GM23338 (cell line): ENCODE data around the gene LRFN4. TPM values are rescaled to one million over a fixed set of nuclear protein-coding genes. Genes with fewer than 3 reads are reported as not detected.

Experiments
- ATAC-seq: fragments of 200-7000 bp; cut with Tn5 transposase; 3 replicates; pipeline ENCODE4 v1.9.1; 2020
- DNase-seq: peaks from one replicate; pipeline ENCODE4 v3.0.0-alpha.2; 2015; ENCODE audit warnings: low spot score
- H2AFZ ChIP-seq: fragments of 200-600 bp; sonication (generic); 2 replicates; pipeline ENCODE4 v1.8.0; 2016; ENCODE audit warnings: antibody characterized with exemption, mild to moderate bottlenecking, moderate library complexity
- H3F3A ChIP-seq: fragments of 200-600 bp; sonication (generic); replicated peaks from 2 replicates; pipeline ENCODE4 v1.8.0; 2017; ENCODE audit warnings: antibody characterized with exemption, mixed run types, low read depth
- H3K27ac ChIP-seq: fragments of 200-600 bp; sonication (generic); 2 replicates; pipeline ENCODE4 v1.6.1; 2016; ENCODE audit warnings: low read depth
- H3K27me3 ChIP-seq: fragments of 200-600 bp; sonication (generic); 2 replicates; pipeline ENCODE4 v1.8.0; 2016; ENCODE audit warnings: mild to moderate bottlenecking, mixed run types, moderate library complexity; ENCODE audit not compliant: insufficient read depth
- H3K36me3 ChIP-seq: fragments of 200-600 bp; sonication (generic); 2 replicates; pipeline ENCODE4 v1.8.0; 2016; ENCODE audit warnings: mild to moderate bottlenecking; ENCODE audit not compliant: insufficient read depth
- H3K4me1 ChIP-seq: fragments of 200-600 bp; sonication (generic); 2 replicates; pipeline ENCODE4 v1.8.0; 2016; ENCODE audit warnings: mild to moderate bottlenecking, moderate library complexity; ENCODE audit not compliant: insufficient read depth
- H3K4me2 ChIP-seq: fragments of 200-600 bp; sonication (generic); 2 replicates; pipeline ENCODE4 v1.7.1; 2017; ENCODE audit warnings: mixed run types
- H3K4me3 ChIP-seq: fragments of 200-600 bp; sonication (generic); 2 replicates; pipeline ENCODE4 v1.6.1; 2016; ENCODE audit warnings: mixed run types
- H3K79me2 ChIP-seq: fragments of 200-600 bp; sonication (generic); replicated peaks from 2 replicates; pipeline ENCODE4 v1.8.0; 2017; ENCODE audit warnings: mild to moderate bottlenecking; ENCODE audit not compliant: insufficient read depth
- H3K9me2 ChIP-seq: fragments of 200-600 bp; sonication (generic); 2 replicates; pipeline ENCODE4 v1.8.0; 2017; ENCODE audit not compliant: insufficient read depth
- H4K20me1 ChIP-seq: fragments of 200-600 bp; sonication (generic); replicated peaks from 2 replicates; pipeline ENCODE4 v1.8.0; 2017; ENCODE audit warnings: mild to moderate bottlenecking; ENCODE audit not compliant: insufficient read depth
- H3K27ac Mint-ChIP-seq: 2 replicates; pipeline ENCODE4 v1.8.0; 2020; ENCODE audit warnings: inconsistent platforms, mild to moderate bottlenecking, moderate library complexity, mixed read lengths
- H3K27me3 Mint-ChIP-seq: 3 replicates; pipeline ENCODE4 v1.8.0; 2022; ENCODE audit warnings: low read depth, mild to moderate bottlenecking, moderate library complexity, mixed read lengths, inconsistent platforms; ENCODE audit not compliant: insufficient read depth, poor library complexity
- H3K36me3 Mint-ChIP-seq: 3 replicates; pipeline ENCODE4 v1.8.0; 2021; ENCODE audit warnings: low read depth, mild to moderate bottlenecking, inconsistent platforms, moderate library complexity, mixed read lengths
- H3K4me1 Mint-ChIP-seq: 3 replicates; pipeline ENCODE4 v1.8.0; 2020; ENCODE audit warnings: mild to moderate bottlenecking, inconsistent platforms, mixed read lengths
- H3K4me3 Mint-ChIP-seq: 3 replicates; pipeline ENCODE4 v1.8.0; 2021; ENCODE audit warnings: moderate library complexity, mild to moderate bottlenecking, inconsistent platforms, mixed read lengths
- H3K9me3 Mint-ChIP-seq: 3 replicates; pipeline ENCODE4 v1.8.0; 2020; ENCODE audit warnings: moderate library complexity, mild to moderate bottlenecking, inconsistent platforms, mixed read lengths
- CREB1 ChIP-seq: fragments of 250-450 bp; sonication (Bioruptor Pico); IDR thresholded peaks from 2 replicates; pipeline ENCODE4 v1.5.0; 2020; ENCODE audit warnings: low read depth, mild to moderate bottlenecking, moderate library complexity
- ETS1 ChIP-seq: IDR thresholded peaks from 2 replicates; pipeline ENCODE4 v1.6.1; 2016; ENCODE audit warnings: antibody characterized with exemption
- EZH2 ChIP-seq: fragments of 200-600 bp; sonication (generic); IDR thresholded peaks from one replicate; pipeline ENCODE4 v1.8.0; 2017; ENCODE audit warnings: antibody characterized with exemption, mild to moderate bottlenecking, low read depth; ENCODE audit not compliant: unreplicated experiment
- EZH2phosphoT487 ChIP-seq: fragments of 200-600 bp; sonication (generic); IDR thresholded peaks from one replicate; pipeline ENCODE4 v1.8.1; 2018; ENCODE audit warnings: antibody characterized with exemption; ENCODE audit not compliant: unreplicated experiment
- JUNB ChIP-seq: IDR thresholded peaks from one replicate; pipeline ENCODE4 v1.6.1; 2016; ENCODE audit warnings: antibody characterized with exemption; ENCODE audit not compliant: unreplicated experiment
- NANOG ChIP-seq: IDR thresholded peaks from 2 replicates; pipeline ENCODE4 v1.6.1; 2016; ENCODE audit warnings: antibody characterized with exemption, borderline replicate concordance
- POLR2AphosphoS5 ChIP-seq: IDR thresholded peaks from 2 replicates; pipeline ENCODE4 v1.6.1; 2016; ENCODE audit warnings: antibody characterized with exemption, low read depth
- REST ChIP-seq: IDR thresholded peaks from one replicate; pipeline ENCODE4 v1.6.1; 2018; ENCODE audit warnings: antibody characterized with exemption; ENCODE audit not compliant: unreplicated experiment
- STAT1 ChIP-seq: IDR thresholded peaks from one replicate; pipeline ENCODE4 v1.6.1; 2016; ENCODE audit warnings: antibody characterized with exemption; ENCODE audit not compliant: unreplicated experiment
- ZNF331 ChIP-seq: fragments of 250-450 bp; sonication (Bioruptor Pico); IDR thresholded peaks from 2 replicates; pipeline ENCODE4 v1.5.0; 2020; ENCODE audit warnings: low read depth, mild to moderate bottlenecking, moderate library complexity
- ZNF462 ChIP-seq: fragments of 250-450 bp; sonication (Bioruptor Pico); IDR thresholded peaks from 2 replicates; pipeline ENCODE4 v1.5.0; 2020; ENCODE audit warnings: mild to moderate bottlenecking, moderate library complexity
- polyA plus RNA-seq: library from polyadenylated mRNA; unstranded; fragments of >200 nt; fragmentation: Nextera tagmentation; extraction: Ambion mirVana; gene quantifications from 2 replicates; pipeline ENCODE4 v1.2.1, GENCODE V29; 2016
- total RNA-seq: library from RNA; depleted of rRNA; stranded (reverse); fragments of >200 nt; shearing (Covaris generic); gene quantifications from 2 replicates; pipeline ENCODE4 v1.2.3, GENCODE V29; 2014
- TF ChIP-seq, protein P1 (sequence below), 2 experiments: fragments of 200-600 bp in 1 of 2; sonication (generic) in 1 of 2; conservative IDR thresholded peaks; 2 replicates each; pipeline versions ENCODE4 v1.5.1 to v1.6.1; 2016 to 2017; ENCODE audit warnings: antibody characterized with exemption in 2 of 2, low read depth in 2 of 2, mild to moderate bottlenecking in 2 of 2, moderate library complexity in 1 of 2

LRFN4 gene
- total and polyA plus RNA-seq, 2 experiments from 2014 or later: 9.8 to 63.5 TPM

DNA sequence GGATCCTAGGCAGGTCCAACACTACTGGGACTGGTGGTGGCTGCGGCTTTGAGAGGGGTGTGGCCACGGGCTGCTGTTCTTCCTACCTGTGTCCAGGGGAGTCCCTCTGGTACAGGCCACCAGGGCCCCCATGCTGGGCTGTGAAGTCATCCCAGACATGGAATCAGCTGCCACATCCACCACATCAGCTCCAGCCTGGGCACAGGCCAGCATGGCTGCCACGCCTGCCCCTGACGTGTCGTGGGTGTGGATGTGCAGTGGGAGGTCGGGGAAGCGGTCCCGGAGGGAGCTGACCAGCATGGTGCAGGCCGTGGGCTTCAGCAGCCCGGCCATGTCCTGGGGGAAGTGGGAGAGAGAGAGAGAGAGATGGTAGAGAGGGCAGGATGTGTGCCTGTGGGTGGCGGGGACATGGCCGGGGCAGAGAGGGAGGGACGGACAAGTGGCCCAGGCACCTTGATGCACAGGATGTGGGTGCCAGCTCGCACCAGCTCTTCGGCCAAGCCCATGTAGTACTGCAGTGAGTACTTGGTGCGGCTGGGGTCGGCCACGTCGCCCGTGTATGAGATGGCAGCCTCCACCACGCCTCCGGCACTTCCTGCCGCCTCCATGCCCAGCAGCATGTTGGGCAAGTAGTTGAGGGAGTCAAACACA, 6.2 kb upstream of the LRFN4 start:
- no peaks in the 10 kb centered on the region for H3K9me2 ChIP-seq
- no peak overlapping the region for H2AFZ ChIP-seq
- H4K20me1 ChIP-seq: no peaks in the 10 kb centered on the region
- no peak for ATAC-seq
- Mint-ChIP-seq H3K36me3 (peaks cover 6% of the 10 kb centered on the region), H3K27ac (no peak overlapping the region), H3K4me3 (no peak overlapping the region), H3K9me3 (no peaks in the 10 kb centered on the region), H3K27me3 (peaks cover 17% of the 10 kb centered on the region), H3K4me1 (peaks cover 18% of the 10 kb centered on the region)
- H3K4me2 ChIP-seq: no peak overlapping the region
- H3K4me3 ChIP-seq: no peak overlapping the region
- H3K4me1 ChIP-seq: peaks cover 10% of the 10 kb centered on the region
- H3K79me2 ChIP-seq: no peaks in the 10 kb centered on the region
- H3K36me3 ChIP-seq: no peaks in the 10 kb centered on the region
- DNase-seq: no peak
- no peak overlapping the region for H3K27ac ChIP-seq
- TF ChIP-seq JUNB (no peak), CREB1 (CRISPR knock-in tag) (no peak), EZH2 (no peak), ETS1 (no peak), NANOG (no peak), ZNF331 (CRISPR knock-in tag) (no peak), POLR2AphosphoS5 (no peak), EZH2phosphoT487 (no peak), STAT1 (no peak), REST (no peak), ZNF462 (CRISPR knock-in tag) (no peak)
- TF ChIP-seq, protein P1, sequence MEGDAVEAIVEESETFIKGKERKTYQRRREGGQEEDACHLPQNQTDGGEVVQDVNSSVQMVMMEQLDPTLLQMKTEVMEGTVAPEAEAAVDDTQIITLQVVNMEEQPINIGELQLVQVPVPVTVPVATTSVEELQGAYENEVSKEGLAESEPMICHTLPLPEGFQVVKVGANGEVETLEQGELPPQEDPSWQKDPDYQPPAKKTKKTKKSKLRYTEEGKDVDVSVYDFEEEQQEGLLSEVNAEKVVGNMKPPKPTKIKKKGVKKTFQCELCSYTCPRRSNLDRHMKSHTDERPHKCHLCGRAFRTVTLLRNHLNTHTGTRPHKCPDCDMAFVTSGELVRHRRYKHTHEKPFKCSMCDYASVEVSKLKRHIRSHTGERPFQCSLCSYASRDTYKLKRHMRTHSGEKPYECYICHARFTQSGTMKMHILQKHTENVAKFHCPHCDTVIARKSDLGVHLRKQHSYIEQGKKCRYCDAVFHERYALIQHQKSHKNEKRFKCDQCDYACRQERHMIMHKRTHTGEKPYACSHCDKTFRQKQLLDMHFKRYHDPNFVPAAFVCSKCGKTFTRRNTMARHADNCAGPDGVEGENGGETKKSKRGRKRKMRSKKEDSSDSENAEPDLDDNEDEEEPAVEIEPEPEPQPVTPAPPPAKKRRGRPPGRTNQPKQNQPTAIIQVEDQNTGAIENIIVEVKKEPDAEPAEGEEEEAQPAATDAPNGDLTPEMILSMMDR (conservative IDR thresholded peaks at IDR 0.05; ENCODE audit: low read depth in 2 of 2): no peak
- H3F3A ChIP-seq: peaks cover 10% of the 10 kb centered on the region; the same call in 1 of the 2 replicates
- no peaks in the 10 kb centered on the region for H3K27me3 ChIP-seq
